ENCODE measurements around the gene DGKA.

Gene DGKA

GRCh38 chr12:55955800-55956508 lies 25.0 kb downstream of the DGKA start:
- POLR2A ChIA-PET: interaction anchor here (5.7 kb wide), 1 partner anchor 18 kb away, joined by 22 read pairs; the partner anchor contains the start of gene RAB5B
- Histone ChIP-seq H3K36me3 (ENCODE audit: control insufficient read depth in 2 of 2, insufficient read depth in 1 of 2, low read length in 2 of 2) (no peaks in the 10 kb centered on the region), H3K4me3 (ENCODE audit: low read depth, low read length) (no peak overlapping the region), H3K4me1 (ENCODE audit: control insufficient read depth, insufficient read depth, low read length) (no peaks in the 10 kb centered on the region), H3K9me3 (ENCODE audit: control insufficient read depth, insufficient read depth, low read depth, low read length) (no peaks in the 10 kb centered on the region), H3K27ac (ENCODE audit: extremely low read depth, low read depth, low read length) (no peak overlapping the region)
- no peak for TF ChIP-seq ZFP41 (tag by site-specific recombination; IDR thresholded peaks at IDR 0.05; ENCODE audit: borderline replicate concordance)
- TF ChIP-seq CTCF (tag by site-specific recombination; IDR thresholded peaks at IDR 0.05): peak; percentile 50
- TF ChIP-seq GLIS1 (tag by site-specific recombination; IDR thresholded peaks at IDR 0.05): peak; percentile 61
- peak; percentile 65 for TF ChIP-seq GLIS2 (tag by site-specific recombination; IDR thresholded peaks at IDR 0.05)
- TF ChIP-seq ZBTB20 (tag by site-specific recombination; IDR thresholded peaks at IDR 0.05): 0 out of 2 replicates have a peak, but pooled peaks have one; percentile 25
- peak; percentile 68 for TF ChIP-seq ZBTB17 (tag by site-specific recombination; IDR thresholded peaks at IDR 0.05)
- peak; percentile 82 for TF ChIP-seq ZNF362 (tag by site-specific recombination; IDR thresholded peaks at IDR 0.05)
- TF ChIP-seq ZNF600 (tag by site-specific recombination; IDR thresholded peaks at IDR 0.05): no peak
- 0 out of 2 replicates have a peak, but pooled peaks have one; percentile 9 for TF ChIP-seq ZNF654 (tag by site-specific recombination; IDR thresholded peaks at IDR 0.05; ENCODE audit: low read depth)
- TF ChIP-seq PRDM10 (tag by site-specific recombination; IDR thresholded peaks at IDR 0.05): peak; percentile 56
- CTCF ChIA-PET: interaction anchor here (0.5 to 4.5 kb wide), 11 partner anchors 13 to 206 kb away, joined by 3 to 21 read pairs (median 4); partner anchors contain the start of gene RAB5B

- no peak overlapping the region for H3K4me3 ChIP-seq (ENCODE audit: low read depth, low read length)
- H3K27ac ChIP-seq (ENCODE audit: extremely low read depth, low read depth, low read length): no peak overlapping the region
- TF ChIP-seq SCRT1 (tag by site-specific recombination; IDR thresholded peaks at IDR 0.05; ENCODE audit: borderline replicate concordance) (peak; percentile 21; the same call in 1 of the 2 replicates), ZNF10 (tag by site-specific recombination; IDR thresholded peaks at IDR 0.05) (no peak)
- POLR2A ChIA-PET: interaction anchor here (0.5 to 5.7 kb wide), 2 partner anchors 17 to 49 kb away, joined by 5 to 22 read pairs; partner anchors contain the start of gene RAB5B
- H3K9me3 ChIP-seq (ENCODE audit: control insufficient read depth, insufficient read depth, low read depth, low read length): no peaks in the 10 kb centered on the region
- H3K4me1 ChIP-seq (ENCODE audit: control insufficient read depth, insufficient read depth, low read length): no peaks in the 10 kb centered on the region
- H3K36me3 ChIP-seq (ENCODE audit: control insufficient read depth in 2 of 2, insufficient read depth in 1 of 2, low read length in 2 of 2): no peaks in the 10 kb centered on the region
- CTCF ChIA-PET: interaction anchor here (0.7 to 4.5 kb wide), 9 partner anchors 16 to 39 kb away, joined by 3 to 21 read pairs (median 4); partner anchors contain the start of genes DGKA and RAB5B
Measured at GRCh38 chr12:55957106-55957859, 26.3 kb downstream of the DGKA start.

- CTCF ChIA-PET: no interaction called here
- no peak overlapping the region for H3K4me3 ChIP-seq (ENCODE audit: low read depth, low read length)
- TF ChIP-seq ZNF274 (IDR thresholded peaks at IDR 0.05; ENCODE audit: low read length) (no peak), ZNF274 (tag by site-specific recombination; IDR thresholded peaks at IDR 0.05; ENCODE audit: borderline replicate concordance) (no peak), PRDM1 (tag by site-specific recombination; IDR thresholded peaks at IDR 0.05) (peak; percentile 98)
- H3K36me3 ChIP-seq (ENCODE audit: control insufficient read depth in 2 of 2, insufficient read depth in 1 of 2, low read length in 2 of 2): peaks cover 2 to 12% of the 10 kb centered on the region in 2 experiments
- H3K27ac ChIP-seq (ENCODE audit: extremely low read depth, low read depth, low read length): no peak overlapping the region
- H3K4me1 ChIP-seq (ENCODE audit: control insufficient read depth, insufficient read depth, low read length): peaks cover 5% of the 10 kb centered on the region
- POLR2A ChIA-PET: no interaction called here
- no peaks in the 10 kb centered on the region for H3K9me3 ChIP-seq (ENCODE audit: control insufficient read depth, insufficient read depth, low read depth, low read length)
Measured at GRCh38 chr12:55963760-55964159, 32.8 kb downstream of the DGKA start.
